H1 (cell line): Measurements from ENCODE around the gene EXOSC10. TPM values are rescaled to one million over a fixed set of nuclear protein-coding genes. Genes with fewer than 3 reads are reported as not detected.

Experiments used
- CTCF ChIA-PET: fragments of 300-600 bp; sonication (Branson Sonifier 250); formaldehyde crosslinking; loops from one replicate; lab custom pipeline; 2021; ENCODE audit not compliant: partially characterized antibody; lab: Charles Lee
- POLR2A ChIA-PET: fragments of 300-600 bp; sonication (Branson Sonifier 250); formaldehyde crosslinking; loops from one replicate; lab custom pipeline; 2021; ENCODE audit warnings: inconsistent platforms; ENCODE audit not compliant: partially characterized antibody; lab: Charles Lee
- DNase-seq, 2 experiments: peaks; one replicate each; pipeline versions ENCODE4 v3.0.0 to v3.0.0-alpha.2; 2010 to 2022; ENCODE audit warnings: low spot score in 2 of 2, low read depth in 1 of 2, mixed read lengths in 1 of 2
- FAIRE-seq: peaks from 2 replicates; lab custom pipeline; 2011; peaks lifted over from hg19 to GRCh38; lab: Jason Lieb, UNC
- H2AFZ ChIP-seq: 2 replicates; pipeline ENCODE4 v1.8.1; 2012; ENCODE audit warnings: low read length, inconsistent platforms
- H2AK5ac ChIP-seq: 2 replicates; pipeline ENCODE4 v1.6.1; 2013; ENCODE audit warnings: low read depth, low read length
- H2BK120ac ChIP-seq: replicated peaks from 2 replicates; pipeline ENCODE3; 2013; ENCODE audit warnings: low read depth, low read length, inconsistent platforms
- H2BK12ac ChIP-seq: 2 replicates; pipeline ENCODE4 v1.6.1; 2013; ENCODE audit warnings: low read depth, low read length
- H2BK15ac ChIP-seq: 2 replicates; pipeline ENCODE4 v1.6.1; 2013; ENCODE audit warnings: low read length
- H2BK20ac ChIP-seq: 2 replicates; pipeline ENCODE4 v1.6.1; 2013; ENCODE audit warnings: low read length
- H2BK5ac ChIP-seq: 2 replicates; pipeline ENCODE4 v1.6.1; 2013; ENCODE audit warnings: low read depth, low read length
- H3K14ac ChIP-seq: 2 replicates; pipeline ENCODE4 v1.6.1; 2013; ENCODE audit warnings: inconsistent platforms; ENCODE audit not compliant: insufficient read length
- H3K18ac ChIP-seq: 2 replicates; pipeline ENCODE4 v1.6.1; 2013; ENCODE audit warnings: low read length; ENCODE audit errors: extremely low read depth
- H3K23ac ChIP-seq: 2 replicates; pipeline ENCODE4 v1.6.1; 2013; ENCODE audit warnings: inconsistent platforms; ENCODE audit not compliant: insufficient read length
- H3K23me2 ChIP-seq: 2 replicates; pipeline ENCODE4 v1.6.1; 2013; ENCODE audit warnings: low read depth, low read length
- H3K27ac ChIP-seq: 2 replicates; pipeline ENCODE4 v1.6.1; 2011; ENCODE audit warnings: low read depth, low read length, inconsistent platforms
- H3K27me3 ChIP-seq, 4 experiments: replicated peaks in 1 of 4; 1 replicate in 1 of 4; 2 replicates in 3 of 4; pipeline versions ENCODE4 v1.6.1 to v1.8.1; 2011 to 2013; ENCODE audit warnings: low read length in 3 of 4, mild to moderate bottlenecking in 3 of 4, inconsistent platforms in 2 of 4, mixed read lengths in 2 of 4, moderate library complexity in 1 of 4; ENCODE audit not compliant: control insufficient read depth in 3 of 4, insufficient read depth in 3 of 4; ENCODE audit errors: extremely low read depth in 1 of 4
- H3K36me3 ChIP-seq, 4 experiments: 2 replicates each; pipeline versions ENCODE4 v1.6.1 to v1.8.1; 2011 to 2013; ENCODE audit warnings: mild to moderate bottlenecking in 4 of 4, low read length in 3 of 4, moderate library complexity in 2 of 4, control low read depth in 1 of 4, inconsistent platforms in 1 of 4; ENCODE audit not compliant: insufficient read depth in 4 of 4, control insufficient read depth in 2 of 4
- H3K4ac ChIP-seq: replicated peaks from 2 replicates; pipeline ENCODE3; 2013; ENCODE audit warnings: low read length, low read depth, mixed read lengths, inconsistent platforms; ENCODE audit not compliant: insufficient read length
- H3K4me1 ChIP-seq, 4 experiments: replicated peaks in 1 of 4; 1 replicate in 1 of 4; 2 replicates in 3 of 4; pipeline versions ENCODE4 v1.6.1 to v1.8.1; 2011 to 2013; ENCODE audit warnings: low read length in 3 of 4, inconsistent platforms in 2 of 4, mixed read lengths in 1 of 4; ENCODE audit not compliant: insufficient read depth in 4 of 4, control insufficient read depth in 3 of 4
- H3K4me2 ChIP-seq, 2 experiments: 2 replicates each; pipeline versions ENCODE4 v1.6.1 to v1.8.1; 2011 to 2013; ENCODE audit warnings: low read depth in 2 of 2, low read length in 2 of 2, control low read depth in 1 of 2, inconsistent platforms in 1 of 2, mild to moderate bottlenecking in 1 of 2; ENCODE audit not compliant: insufficient read depth in 1 of 2
- H3K4me3 ChIP-seq, 4 experiments: fragments of 200-600, 300-600 bp in 1 of 4; sonication (generic), shearing (Covaris generic), sonication (Bioruptor Twin) in 1 of 4; 2 replicates each; pipeline versions ENCODE4 v1.5.1 to v1.8.1; 2011 to 2016; ENCODE audit warnings: low read length in 4 of 4, low read depth in 3 of 4, control low read depth in 2 of 4, inconsistent platforms in 2 of 4, mild to moderate bottlenecking in 2 of 4, mixed read lengths in 1 of 4, moderate library complexity in 1 of 4; ENCODE audit not compliant: insufficient read depth in 2 of 4; ENCODE audit errors: extremely low read depth in 1 of 4
- H3K56ac ChIP-seq: replicated peaks from 2 replicates; pipeline ENCODE3; 2013; ENCODE audit warnings: low read depth, mild to moderate bottlenecking, mixed read lengths, low read length, inconsistent platforms; ENCODE audit not compliant: insufficient read length
- H3K79me1 ChIP-seq: 2 replicates; pipeline ENCODE4 v1.6.1; 2013; ENCODE audit warnings: low read depth, low read length, control low read depth
- H3K79me2 ChIP-seq, 2 experiments: 2 replicates each; pipeline versions ENCODE4 v1.6.1 to v1.8.1; 2012 to 2013; ENCODE audit warnings: low read length in 2 of 2, mild to moderate bottlenecking in 2 of 2, inconsistent platforms in 1 of 2; ENCODE audit not compliant: insufficient read depth in 2 of 2, control insufficient read depth in 1 of 2
- H3K9ac ChIP-seq, 4 experiments: replicated peaks in 1 of 4; 1 replicate in 1 of 4; 2 replicates in 3 of 4; pipeline versions ENCODE4 v1.6.1 to v1.8.1; 2011 to 2013; ENCODE audit warnings: low read depth in 3 of 4, low read length in 3 of 4, control low read depth in 2 of 4, mild to moderate bottlenecking in 2 of 4, moderate library complexity in 2 of 4, inconsistent platforms in 1 of 4; ENCODE audit errors: extremely low read depth in 1 of 4
- H3K9me3 ChIP-seq, 2 experiments: 2 replicates each; pipeline versions ENCODE4 v1.6.1 to v1.8.1; 2012 to 2013; ENCODE audit warnings: mild to moderate bottlenecking in 2 of 2, moderate library complexity in 2 of 2, control low read depth in 1 of 2, inconsistent platforms in 1 of 2, low read depth in 1 of 2, low read length in 1 of 2, mixed read lengths in 1 of 2; ENCODE audit not compliant: insufficient read depth in 2 of 2
- H4K20me1 ChIP-seq, 2 experiments: replicated peaks in 1 of 2; 2 replicates each; pipeline versions ENCODE3 to v1.8.1; 2011 to 2013; ENCODE audit warnings: inconsistent platforms in 2 of 2, low read length in 2 of 2, mild to moderate bottlenecking in 1 of 2; ENCODE audit not compliant: insufficient read depth in 2 of 2, control insufficient read depth in 1 of 2
- H4K5ac ChIP-seq: 2 replicates; pipeline ENCODE4 v1.6.1; 2013; ENCODE audit warnings: low read length, low read depth, mixed read lengths, inconsistent platforms; ENCODE audit not compliant: insufficient read length
- H4K8ac ChIP-seq: 2 replicates; pipeline ENCODE4 v1.8.0; 2013; ENCODE audit warnings: mild to moderate bottlenecking, moderate library complexity, low read length, inconsistent platforms; ENCODE audit not compliant: insufficient read depth; ENCODE audit errors: extremely low read depth
- H4K91ac ChIP-seq: replicated peaks from 2 replicates; pipeline ENCODE3; 2013; ENCODE audit warnings: low read length, mixed read lengths, inconsistent platforms; ENCODE audit not compliant: insufficient read length
- ATF2 ChIP-seq: IDR thresholded peaks from 2 replicates; pipeline ENCODE4 v1.6.1; 2012; ENCODE audit warnings: low read length, inconsistent platforms
- BRCA1 ChIP-seq: IDR thresholded peaks from 2 replicates; pipeline ENCODE4 v1.6.1; 2012; ENCODE audit warnings: low read depth, low read length, improper control_type of control experiment
- CTBP2 ChIP-seq: IDR thresholded peaks from 2 replicates; pipeline ENCODE4 v1.7.0; 2011; ENCODE audit warnings: borderline replicate concordance, mild to moderate bottlenecking, moderate library complexity, mixed read lengths, low read length; ENCODE audit not compliant: insufficient read depth, insufficient read length
- EP300 ChIP-seq, 2 experiments: IDR thresholded peaks; 1 replicate in 1 of 2; 2 replicates in 1 of 2; pipeline ENCODE4 v1.6.1; 2011 to 2012; ENCODE audit warnings: low read depth in 2 of 2, low read length in 2 of 2, mild to moderate bottlenecking in 2 of 2, borderline replicate concordance in 1 of 2, inconsistent platforms in 1 of 2, moderate library complexity in 1 of 2
- GTF2F1 ChIP-seq: IDR thresholded peaks from 2 replicates; pipeline ENCODE4 v1.6.1; 2012; ENCODE audit warnings: low read depth, low read length, improper control_type of control experiment, borderline replicate concordance
- MAX ChIP-seq: IDR thresholded peaks from 2 replicates; pipeline ENCODE4 v1.6.1; 2012; ENCODE audit warnings: inconsistent platforms
- PHF8 ChIP-seq: fragments of 200-600 bp; sonication (generic); conservative IDR thresholded peaks from 2 replicates; pipeline ENCODE4 v1.7.1; 2012; ENCODE audit warnings: low read depth, mild to moderate bottlenecking, inconsistent platforms, low read length, moderate library complexity
- POLR2A ChIP-seq, 2 experiments: IDR thresholded peaks; 1 replicate in 1 of 2; 2 replicates in 1 of 2; pipeline ENCODE4 v1.6.1; 2011; ENCODE audit warnings: low read depth in 2 of 2, low read length in 2 of 2, mild to moderate bottlenecking in 2 of 2; ENCODE audit errors: control extremely low read depth in 1 of 2
- RAD21 ChIP-seq, 2 experiments: IDR thresholded peaks in 1 of 2; conservative IDR thresholded peaks in 1 of 2; 2 replicates each; pipeline ENCODE4 v1.6.1; 2011; ENCODE audit warnings: low read depth in 2 of 2, low read length in 2 of 2, improper control_type of control experiment in 1 of 2, inconsistent platforms in 1 of 2, mild to moderate bottlenecking in 1 of 2, moderate library complexity in 1 of 2
- RFX5 ChIP-seq: IDR thresholded peaks from 2 replicates; pipeline ENCODE4 v1.6.1; 2011; ENCODE audit warnings: low read depth, low read length, improper control_type of control experiment, borderline replicate concordance
- SP2 ChIP-seq: IDR thresholded peaks from 2 replicates; pipeline ENCODE4 v1.6.1; 2012; ENCODE audit warnings: mild to moderate bottlenecking, low read length, inconsistent platforms
- YY1 ChIP-seq: IDR thresholded peaks from 2 replicates; pipeline ENCODE4 v1.6.1; 2011; ENCODE audit warnings: low read depth, mild to moderate bottlenecking, low read length
- WGBS, 2 experiments: shearing (Covaris generic) in 1 of 2; methylation state at CpG; one replicate each; pipeline versions ENCODE4 v1.1.6 to v1.1.7; 2013 to 2015; ENCODE audit warnings: low lambda C conversion rate in 2 of 2, mixed read lengths in 2 of 2, inconsistent platforms in 1 of 2, low coverage in 1 of 2, missing lambda C conversion rate in 1 of 2; ENCODE audit not compliant: insufficient replicate concordance in 2 of 2, insufficient coverage in 1 of 2, insufficient read length in 1 of 2; ENCODE audit errors: extremely low coverage in 1 of 2, missing lambda C conversion rate in 1 of 2; 5-methylcytosine and 5-hydroxymethylcytosine counted together
- polyA plus RNA-seq, 7 experiments: library from polyadenylated mRNA; depleted of rRNA in 3 of 7; stranded (reverse) in 5 of 7; unstranded in 2 of 7; fragments of >200 nt in 5 of 7; fragments of 200-250 nt in 2 of 7; gene quantifications; 1 replicate in 5 of 7; 2 replicates in 1 of 7; 4 replicates in 1 of 7; pipeline versions ENCODE4 v1.2.1 to v1.2.3, GENCODE V29; 2011 to 2013; ENCODE audit warnings: missing spikeins in 2 of 7, mixed read lengths in 2 of 7
- total RNA-seq: library from RNA; stranded (reverse); fragmentation: NEBNext Ultra II Directional; extraction: Animal tissue kit (Norgen Biotek cat#: 25700); gene quantifications from 2 replicates; pipeline ENCODE4 v1.2.1, GENCODE V29; 2021

The EXOSC10 gene
- total and polyA plus RNA-seq, 2 of the 8 experiments (the other 6 are each of a cell fraction or from before 2014, with no cell fraction given) = 57.9 to 86.1 TPM

- WGBS, 2 experiments = 85% methylated on average over 3 of the region's 3 CpGs; no CpG with 5 or more reads in 1 of the 2 experiments
- Histone ChIP-seq H2BK15ac (no peak overlapping the region), H3K4me2 (no peak overlapping the region), H3K4me3 (no peak overlapping the region), H2AFZ (no peak overlapping the region), H3K56ac (no peak overlapping the region), H3K9ac (no peak overlapping the region), H3K36me3 (peaks cover 9 to 59% (median 20%) of the 10 kb centered on the region in 4 experiments; a peak in 7 of 8 replicates), H2BK5ac (no peak overlapping the region), H4K5ac (no peak overlapping the region), H2AK5ac (no peak overlapping the region), H3K27ac (no peak overlapping the region), H3K18ac (no peak overlapping the region), H3K23me2 (no peaks in the 10 kb centered on the region), H4K91ac (no peak overlapping the region), H3K79me1 (no peaks in the 10 kb centered on the region), H3K27me3 (no peaks in the 10 kb centered on the region), H4K8ac (no peak overlapping the region), H3K23ac (no peak overlapping the region), H3K14ac (no peak overlapping the region), H3K4ac (no peak overlapping the region), H3K4me1 (no peaks in the 10 kb centered on the region), H3K9me3 (no peaks in the 10 kb centered on the region), H2BK120ac (no peak overlapping the region), H4K20me1 (no peaks in the 10 kb centered on the region), H2BK12ac (no peak overlapping the region), H2BK20ac (no peak overlapping the region), H3K79me2 (no peaks in the 10 kb centered on the region)
- ChIA-PET POLR2A (interaction anchor here (1.5 kb wide), 1 partner anchor 16 kb away, joined by 3 read pairs; no protein-coding TSS in a partner anchor), CTCF (interaction anchor here (0.6 kb wide), 1 partner anchor 750 kb away, joined by 3 read pairs; no protein-coding TSS in a partner anchor)
- no peak for FAIRE-seq
- DNase-seq = no peak
- TF ChIP-seq SP2 (no peak), BRCA1 (no peak), RFX5 (no peak), POLR2A (IDR thresholded peaks at IDR 0.05; ENCODE audit: control extremely low read depth in 1 of 2, low read depth in 2 of 2, low read length in 2 of 2) (no peak), EP300 (IDR thresholded peaks at IDR 0.05; ENCODE audit: borderline replicate concordance in 1 of 2, low read depth in 2 of 2, low read length in 2 of 2) (no peak), PHF8 (no peak), YY1 (no peak), MAX (no peak), RAD21 (IDR thresholded peaks at IDR 0.05 in 1 of 2, conservative IDR thresholded peaks at IDR 0.05 in 1 of 2; ENCODE audit: low read depth in 2 of 2, low read length in 2 of 2) (no peak), GTF2F1 (no peak), ATF2 (no peak), CTBP2 (no peak)
These were observed 15.3 kb upstream of the EXOSC10 start for GRCh38 chr1:11114966-11115365.
